GM12878 (cell line): Measurements from ENCODE around the gene SLC12A7. TPM values are rescaled to one million over a fixed set of nuclear protein-coding genes. Genes with fewer than 3 reads are reported as not detected.

Source experiments
- ATAC-seq: fragments of 200-7000 bp; cut with Tn5 transposase; 3 replicates; pipeline ENCODE4 v1.9.1; 2020; ENCODE audit warnings: mild to moderate bottlenecking, moderate library complexity
- BruUV-seq: library from RNA; stranded (reverse); fragments of 400-500 nt; replicated peaks from 2 replicates; lab custom pipeline; 2021; lab: Mats Ljungman, UMichigan
- CTCF ChIA-PET: fragments of 300-600 bp; sonication (Branson Sonifier 250); formaldehyde crosslinking; extraction: SDS; loops from one replicate; lab custom pipeline; 2021; ENCODE audit warnings: inconsistent platforms; lab: Yijun Ruan, JAX
- POLR2A ChIA-PET: fragments of 350-600 bp; formaldehyde crosslinking; extraction: SDS; loops from one replicate; lab custom pipeline; 2021; ENCODE audit warnings: inconsistent platforms; lab: Charles Lee
- RAD21 ChIA-PET: fragments of 300-600 bp; sonication (Branson Sonifier 250); formaldehyde crosslinking; loops from one replicate; lab custom pipeline; 2023; ENCODE audit warnings: antibody characterized with exemption; ENCODE audit not compliant: unreplicated experiment; lab: Charles Lee
- SMC1A ChIA-PET: fragments of 300-600 bp; sonication (Branson Sonifier 250); formaldehyde crosslinking; loops from one replicate; lab custom pipeline; 2023; ENCODE audit not compliant: unreplicated experiment, uncharacterized antibody; lab: Charles Lee
- DNase-seq: peaks from one replicate; pipeline ENCODE4 v3.0.0-alpha.2; 2011; ENCODE audit warnings: low read depth, low spot score
- FAIRE-seq: peaks from 3 replicates; lab custom pipeline; 2011; peaks lifted over from hg19 to GRCh38; lab: Jason Lieb, UNC
- H2AFZ ChIP-seq: 2 replicates; pipeline ENCODE4 v1.6.0; 2011; ENCODE audit warnings: low read depth, low read length, control low read depth; ENCODE audit not compliant: control insufficient read depth
- H3K27ac ChIP-seq: 2 replicates; pipeline ENCODE4 v1.5.1; 2011; ENCODE audit warnings: control low read depth; ENCODE audit not compliant: control insufficient read depth, insufficient read depth
- H3K27me3 ChIP-seq, 2 experiments: replicated peaks in 1 of 2; 2 replicates each; pipeline versions ENCODE4 v1.6.0 to v1.6.1; 2011; ENCODE audit warnings: low read length in 1 of 2; ENCODE audit not compliant: control insufficient read depth in 2 of 2, insufficient read depth in 2 of 2
- H3K36me3 ChIP-seq, 2 experiments: 2 replicates each; pipeline ENCODE4 v1.5.1; 2011; ENCODE audit warnings: low read length in 1 of 2; ENCODE audit not compliant: control insufficient read depth in 2 of 2, insufficient read depth in 2 of 2
- H3K4me1 ChIP-seq: 2 replicates; pipeline ENCODE4 v1.6.1; 2011; ENCODE audit warnings: mild to moderate bottlenecking, low read length, moderate library complexity, mixed read lengths; ENCODE audit not compliant: control insufficient read depth, insufficient read depth
- H3K4me2 ChIP-seq: 2 replicates; pipeline ENCODE4 v1.6.0; 2011; ENCODE audit warnings: control low read depth; ENCODE audit not compliant: control insufficient read depth, insufficient read depth
- H3K4me3 ChIP-seq: fragments of 200-600 bp; sonication (generic); 2 replicates; pipeline ENCODE4 v1.5.1; 2016
- H3K79me2 ChIP-seq: 2 replicates; pipeline ENCODE4 v1.6.0; 2011; ENCODE audit warnings: low read length; ENCODE audit not compliant: control insufficient read depth, insufficient read depth
- H3K9ac ChIP-seq: 2 replicates; pipeline ENCODE4 v1.8.0; 2011; ENCODE audit warnings: low read length, control low read depth, mixed read lengths; ENCODE audit not compliant: control insufficient read depth, insufficient read depth
- H3K9me3 ChIP-seq: replicated peaks from 3 replicates; pipeline ENCODE4 v1.5.1; 2011; ENCODE audit warnings: mild to moderate bottlenecking, low read length; ENCODE audit not compliant: control insufficient read depth, insufficient read depth
- H4K20me1 ChIP-seq: 2 replicates; pipeline ENCODE4 v1.6.0; 2011; ENCODE audit not compliant: control insufficient read depth, insufficient read depth
- CHD1 ChIP-seq: IDR thresholded peaks from 2 replicates; pipeline ENCODE4 v1.6.1; 2012; ENCODE audit warnings: low read depth, low read length, improper control_type of control experiment
- CHD4 ChIP-seq: fragments of 200-600 bp; sonication (generic); IDR thresholded peaks from 2 replicates; pipeline ENCODE4 v1.6.1; 2016; ENCODE audit warnings: mild to moderate bottlenecking
- IRF5 ChIP-seq: fragments of 450-650 bp; IDR thresholded peaks from 2 replicates; pipeline ENCODE4 v1.6.1; 2017; ENCODE audit warnings: borderline replicate concordance
- PKNOX1 ChIP-seq: fragments of 450-650 bp; IDR thresholded peaks from 2 replicates; pipeline ENCODE4 v1.6.1; 2016; ENCODE audit warnings: mild to moderate bottlenecking
- REST ChIP-seq: IDR thresholded peaks from 2 replicates; pipeline ENCODE4 v1.6.1; 2012; ENCODE audit warnings: mild to moderate bottlenecking, low read depth, low read length
- SMAD5 ChIP-seq: IDR thresholded peaks from 2 replicates; pipeline ENCODE4 v1.6.1; 2016; ENCODE audit warnings: antibody characterized with exemption, low read depth
- ZNF592 ChIP-seq: fragments of 450-650 bp; IDR thresholded peaks from 2 replicates; pipeline ENCODE4 v1.6.1; 2017; ENCODE audit warnings: mild to moderate bottlenecking, moderate library complexity
- ZNF622 ChIP-seq: fragments of 450-650 bp; IDR thresholded peaks from 2 replicates; pipeline ENCODE4 v1.6.1; 2017; ENCODE audit warnings: mild to moderate bottlenecking, inconsistent platforms
- ZNF687 ChIP-seq: fragments of 450-650 bp; IDR thresholded peaks from 2 replicates; pipeline ENCODE4 v1.6.1; 2017; ENCODE audit warnings: mild to moderate bottlenecking, moderate library complexity
- ZZZ3 ChIP-seq: IDR thresholded peaks from 2 replicates; pipeline ENCODE4 v1.6.1; 2011; ENCODE audit warnings: low read depth; ENCODE audit not compliant: control insufficient read depth, insufficient read length
- WGBS: methylation state at CpG from one replicate; pipeline ENCODE4 v1.1.6; 2016; ENCODE audit warnings: low lambda C conversion rate; ENCODE audit not compliant: insufficient replicate concordance, insufficient coverage; ENCODE audit errors: missing lambda C conversion rate; 5-methylcytosine and 5-hydroxymethylcytosine counted together
- in situ Hi-C: fragments of 300-500 bp; cut with MboI; formaldehyde crosslinking; loops from 9 replicates; pipeline ENCODE4 v1.14.3; 2018; ENCODE audit warnings: mixed read lengths
- intact Hi-C: fragments of 100-400 bp; cut with micrococcal nuclease; formaldehyde crosslinking; loops from one replicate; pipeline ENCODE4 v1.14.2; 2022; ENCODE audit not compliant: unreplicated experiment
- polyA plus RNA-seq, 11 experiments: library from polyadenylated mRNA; depleted of rRNA in 4 of 11; unstranded in 6 of 11; stranded (reverse) in 5 of 11; fragments of >200 nt; fragmentation: Nextera tagmentation in 4 of 11; fragmentation: Illumina TruSeq in 1 of 11; extraction: Ambion mirVana in 4 of 11; extraction: Trizol in 1 of 11; gene quantifications; 1 replicate in 1 of 11; 2 replicates in 10 of 11; pipeline versions ENCODE4 v1.2.1 to v1.2.3, GENCODE V29; 2011 to 2016; ENCODE audit warnings: inconsistent platforms in 2 of 11, missing spikeins in 2 of 11, low read depth in 1 of 11
- total RNA-seq, 4 experiments: library from RNA; depleted of rRNA in 3 of 4; stranded (reverse); fragments of >200 nt in 3 of 4; fragmentation: Illumina TruSeq in 1 of 4; extraction: Trizol in 1 of 4; gene quantifications; 2 replicates each; pipeline versions ENCODE4 v1.2.1 to v1.2.3, GENCODE V29; 2013 to 2021

Gene SLC12A7
- total and polyA plus RNA-seq, 10 of the 15 experiments (the other 5 are each of a cell fraction or from before 2014, with no cell fraction given), result 0.10 to 10.0 (median 2.9) TPM

- SMC1A ChIA-PET, result interaction anchor here (1.2 kb wide), 1 partner anchor 47 kb away, joined by 3 read pairs; no protein-coding TSS in a partner anchor
- WGBS, result 59% methylated on average over 26 of the region's 26 CpGs
- no peak overlapping the region for H3K4me3 ChIP-seq
- H4K20me1 ChIP-seq, result no peaks in the 10 kb centered on the region
- no peaks in the 10 kb centered on the region for H3K4me1 ChIP-seq
- ATAC-seq (no peak), DNase-seq (no peak), FAIRE-seq (no peak)
- no peaks in the 10 kb centered on the region for H3K79me2 ChIP-seq
- H3K36me3 ChIP-seq, result no peaks in the 10 kb centered on the region; a peak in 2 of 4 replicates
- POLR2A ChIA-PET, result no interaction called here
- H2AFZ ChIP-seq, result no peak overlapping the region
- no peak overlapping the region for H3K4me2 ChIP-seq
- H3K27ac ChIP-seq, result no peak overlapping the region
- in situ Hi-C loops, result no loop called here
- no TSS peak for BruUV-seq
- no peaks in the 10 kb centered on the region for H3K9me3 ChIP-seq
- no peak overlapping the region for H3K9ac ChIP-seq
- CTCF ChIA-PET, result no interaction called here
- RAD21 ChIA-PET, result interaction anchor here (1.4 kb wide), 1 partner anchor 12 kb away, joined by 6 read pairs; no protein-coding TSS in a partner anchor
- H3K27me3 ChIP-seq, result no peaks in the 10 kb centered on the region
- intact Hi-C loops, result no loop called here
- no peak for TF ChIP-seq PKNOX1
- no peak for TF ChIP-seq CHD1
- TF ChIP-seq ZNF592, result no peak
- no peak for TF ChIP-seq ZZZ3
- no peak for TF ChIP-seq SMAD5
- TF ChIP-seq ZNF687, result no peak
- no peak for TF ChIP-seq IRF5
- TF ChIP-seq CHD4, result no peak
- no peak for TF ChIP-seq REST
- TF ChIP-seq ZNF622, result no peak
Observed at GRCh38 chr5:1093361-1093760, 18.5 kb downstream of the SLC12A7 start.
